DOHH2 (cell line): ENCODE data around the gene TNFSF10.

Experiments
- H3F3A ChIP-seq: fragments of 200-600 bp; sonication (generic), shearing (Covaris generic); 2 replicates; pipeline ENCODE4 v1.6.0; 2016; ENCODE audit warnings: antibody characterized with exemption, mild to moderate bottlenecking; ENCODE audit not compliant: control insufficient read depth, insufficient read depth
- H3K27ac ChIP-seq: fragments of 200-600 bp; sonication (generic); 2 replicates; pipeline ENCODE4 v1.5.1; 2014; ENCODE audit warnings: low read depth, mild to moderate bottlenecking, low read length, moderate library complexity
- H3K27me3 ChIP-seq: fragments of 200-600 bp; sonication (generic); 2 replicates; pipeline ENCODE4 v1.6.1; 2014; ENCODE audit warnings: mild to moderate bottlenecking, low read length, mixed read lengths; ENCODE audit not compliant: control insufficient read depth
- H3K36me3 ChIP-seq: fragments of 200-600 bp; sonication (generic); 2 replicates; pipeline ENCODE4 v1.6.1; 2014; ENCODE audit warnings: mild to moderate bottlenecking, low read length, moderate library complexity, mixed read lengths; ENCODE audit not compliant: control insufficient read depth
- H3K4me1 ChIP-seq: fragments of 200-600 bp; sonication (generic); 2 replicates; pipeline ENCODE4 v1.6.1; 2014; ENCODE audit warnings: mild to moderate bottlenecking, low read length, mixed read lengths; ENCODE audit not compliant: control insufficient read depth
- H3K4me2 ChIP-seq: fragments of 200-600 bp; sonication (generic); 2 replicates; pipeline ENCODE4 v1.6.0; 2014; ENCODE audit warnings: mild to moderate bottlenecking, low read length, moderate library complexity
- H3K4me3 ChIP-seq: fragments of 200-600 bp; sonication (generic); 2 replicates; pipeline ENCODE4 v1.5.1; 2014; ENCODE audit warnings: mild to moderate bottlenecking, low read length, mixed read lengths
- H3K79me2 ChIP-seq: fragments of 200-600 bp; sonication (generic); 2 replicates; pipeline ENCODE4 v1.6.1; 2014; ENCODE audit warnings: mild to moderate bottlenecking, low read length, mixed read lengths; ENCODE audit not compliant: control insufficient read depth
- H3K9me2 ChIP-seq: fragments of 200-600 bp; sonication (generic); replicated peaks from 2 replicates; pipeline ENCODE4 v1.6.1; 2014; ENCODE audit warnings: mild to moderate bottlenecking, low read length, mixed read lengths; ENCODE audit not compliant: control insufficient read depth
- H3K9me3 ChIP-seq: fragments of 200-600 bp; sonication (generic); 2 replicates; pipeline ENCODE4 v1.6.1; 2014; ENCODE audit warnings: antibody characterized with exemption, low read length, mixed read lengths; ENCODE audit not compliant: control insufficient read depth, insufficient read depth
- H4K20me1 ChIP-seq: fragments of 200-600 bp; sonication (generic); 2 replicates; pipeline ENCODE4 v1.6.0; 2014; ENCODE audit warnings: low read depth, mild to moderate bottlenecking, antibody characterized with exemption, low read length, moderate library complexity; ENCODE audit not compliant: control insufficient read depth, insufficient read depth
- CTCF ChIP-seq: fragments of 200-600 bp; sonication (generic); IDR thresholded peaks from one replicate; pipeline ENCODE4 v1.5.1; 2014; ENCODE audit warnings: antibody characterized with exemption, mild to moderate bottlenecking, low read depth, low read length; ENCODE audit not compliant: poor library complexity, severe bottlenecking
- EZH2phosphoT487 ChIP-seq: fragments of 200-600 bp; sonication (generic); IDR thresholded peaks from 2 replicates; pipeline ENCODE4 v1.6.1; 2017; ENCODE audit warnings: borderline replicate concordance, mild to moderate bottlenecking, antibody characterized with exemption, low read length, moderate library complexity, mixed read lengths

The TNFSF10 gene

GRCh38 chr3:172564499-172564898, 41.3 kb upstream of the TNFSF10 start:
- Histone ChIP-seq H3K79me2 (no peaks in the 10 kb centered on the region), H3K9me3 (no peaks in the 10 kb centered on the region), H4K20me1 (no peaks in the 10 kb centered on the region), H3F3A (no peaks in the 10 kb centered on the region), H3K36me3 (no peaks in the 10 kb centered on the region), H3K27ac (no peak overlapping the region), H3K4me1 (no peaks in the 10 kb centered on the region), H3K9me2 (no peaks in the 10 kb centered on the region), H3K4me3 (no peak overlapping the region), H3K27me3 (peaks cover 11% of the 10 kb centered on the region), H3K4me2 (no peak overlapping the region)
- TF ChIP-seq EZH2phosphoT487: no peak

GRCh38 chr3:172562871-172563865, 39.9 kb upstream of the TNFSF10 start:
- Histone ChIP-seq H3K79me2 (no peaks in the 10 kb centered on the region), H3F3A (no peaks in the 10 kb centered on the region), H3K27ac (no peak overlapping the region), H3K4me3 (no peak overlapping the region), H3K4me1 (no peaks in the 10 kb centered on the region), H3K9me3 (no peaks in the 10 kb centered on the region), H3K27me3 (peaks cover 11% of the 10 kb centered on the region), H3K4me2 (no peak overlapping the region), H4K20me1 (no peaks in the 10 kb centered on the region), H3K36me3 (no peaks in the 10 kb centered on the region), H3K9me2 (no peaks in the 10 kb centered on the region)
- no peak for TF ChIP-seq EZH2phosphoT487
- TF ChIP-seq CTCF: no peak

GRCh38 chr3:172561897-172562640, 38.8 kb upstream of the TNFSF10 start:
- Histone ChIP-seq H3K27ac (no peak overlapping the region), H4K20me1 (no peaks in the 10 kb centered on the region), H3K4me2 (no peak overlapping the region), H3F3A (no peaks in the 10 kb centered on the region), H3K27me3 (peaks cover 11% of the 10 kb centered on the region), H3K9me3 (no peaks in the 10 kb centered on the region), H3K4me3 (no peak overlapping the region), H3K9me2 (no peaks in the 10 kb centered on the region), H3K36me3 (no peaks in the 10 kb centered on the region), H3K79me2 (no peaks in the 10 kb centered on the region), H3K4me1 (no peaks in the 10 kb centered on the region)
- TF ChIP-seq CTCF: no peak
- no peak for TF ChIP-seq EZH2phosphoT487
